Upper lobe of left lung (tissue), 4 donors: ENCODE data around the gene FSD1.

ENCODE experiments used
- POLR2A ChIP-seq, 4 donors: fragments of 450-650 bp; IDR thresholded peaks; one replicate each; pipeline ENCODE4 v1.5.1; 2016 to 2017; ENCODE audit warnings: antibody characterized with exemption in 4 of 4, mild to moderate bottlenecking in 2 of 4
- TF ChIP-seq, protein P1 (sequence below), 6 experiments: fragments of 450-650 bp in 4 of 6; fragments of 200-600 bp in 2 of 6; sonication (generic) in 2 of 6; IDR thresholded peaks; one replicate each; pipeline ENCODE4 v1.5.1; 2016 to 2019; ENCODE audit warnings: antibody characterized with exemption in 6 of 6

GRCh38 chr19:4357921-4358326 lies 53.5 kb downstream of the FSD1 start:
- TF ChIP-seq, protein P1, sequence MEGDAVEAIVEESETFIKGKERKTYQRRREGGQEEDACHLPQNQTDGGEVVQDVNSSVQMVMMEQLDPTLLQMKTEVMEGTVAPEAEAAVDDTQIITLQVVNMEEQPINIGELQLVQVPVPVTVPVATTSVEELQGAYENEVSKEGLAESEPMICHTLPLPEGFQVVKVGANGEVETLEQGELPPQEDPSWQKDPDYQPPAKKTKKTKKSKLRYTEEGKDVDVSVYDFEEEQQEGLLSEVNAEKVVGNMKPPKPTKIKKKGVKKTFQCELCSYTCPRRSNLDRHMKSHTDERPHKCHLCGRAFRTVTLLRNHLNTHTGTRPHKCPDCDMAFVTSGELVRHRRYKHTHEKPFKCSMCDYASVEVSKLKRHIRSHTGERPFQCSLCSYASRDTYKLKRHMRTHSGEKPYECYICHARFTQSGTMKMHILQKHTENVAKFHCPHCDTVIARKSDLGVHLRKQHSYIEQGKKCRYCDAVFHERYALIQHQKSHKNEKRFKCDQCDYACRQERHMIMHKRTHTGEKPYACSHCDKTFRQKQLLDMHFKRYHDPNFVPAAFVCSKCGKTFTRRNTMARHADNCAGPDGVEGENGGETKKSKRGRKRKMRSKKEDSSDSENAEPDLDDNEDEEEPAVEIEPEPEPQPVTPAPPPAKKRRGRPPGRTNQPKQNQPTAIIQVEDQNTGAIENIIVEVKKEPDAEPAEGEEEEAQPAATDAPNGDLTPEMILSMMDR (IDR thresholded peaks at IDR 0.05), result no peak
- TF ChIP-seq POLR2A (IDR thresholded peaks at IDR 0.05), result no peak
